KMS-11 (cell line): ENCODE measurements around the gene CFAP74.

ENCODE experiments used
- H2AFZ ChIP-seq: fragments of 200-600 bp; sonication (generic); 2 replicates; pipeline ENCODE4 v1.6.1; 2016; ENCODE audit warnings: antibody characterized with exemption, mixed run types, low read depth
- H3K27ac ChIP-seq: fragments of 200-600 bp; sonication (generic); 2 replicates; pipeline ENCODE4 v1.6.1; 2016; ENCODE audit warnings: mild to moderate bottlenecking, mixed run types
- H3K27me3 ChIP-seq: fragments of 200-600 bp; sonication (generic); 2 replicates; pipeline ENCODE4 v1.6.1; 2017; ENCODE audit warnings: mild to moderate bottlenecking, low read depth, mixed run types, moderate library complexity; ENCODE audit not compliant: insufficient read depth
- H3K36me3 ChIP-seq: fragments of 200-600 bp; sonication (generic); 2 replicates; pipeline ENCODE4 v1.6.1; 2017; ENCODE audit warnings: mild to moderate bottlenecking, mixed run types; ENCODE audit not compliant: insufficient read depth
- H3K4me1 ChIP-seq: fragments of 200-600 bp; sonication (generic); 2 replicates; pipeline ENCODE4 v1.6.1; 2016; ENCODE audit warnings: mild to moderate bottlenecking, low read depth, mixed run types; ENCODE audit not compliant: poor library complexity, severe bottlenecking
- H3K4me2 ChIP-seq: fragments of 200-600 bp; sonication (generic); 2 replicates; pipeline ENCODE4 v1.7.0; 2016; ENCODE audit warnings: mild to moderate bottlenecking, mixed run types
- H3K4me3 ChIP-seq: fragments of 200-600 bp; sonication (generic); IDR thresholded peaks from 2 replicates; pipeline ENCODE4 v1.6.1; 2017; ENCODE audit warnings: low read depth, low read length, mixed read lengths; ENCODE audit not compliant: insufficient read depth
- H3K79me2 ChIP-seq: fragments of 200-600 bp; sonication (generic); 2 replicates; pipeline ENCODE4 v1.6.1; 2016; ENCODE audit warnings: low read depth, mixed run types; ENCODE audit not compliant: insufficient read depth
- H3K9ac ChIP-seq: fragments of 200-600 bp; sonication (generic); 2 replicates; pipeline ENCODE4 v1.6.1; 2016; ENCODE audit warnings: mild to moderate bottlenecking, mixed run types
- H4K20me1 ChIP-seq: fragments of 200-600 bp; sonication (generic); 2 replicates; pipeline ENCODE4 v1.6.1; 2016; ENCODE audit warnings: mild to moderate bottlenecking, mixed run types; ENCODE audit not compliant: insufficient read depth
- CTCF ChIP-seq: fragments of 200-600 bp; sonication (generic); conservative IDR thresholded peaks from 2 replicates; pipeline ENCODE4 v1.6.1; 2017; ENCODE audit warnings: low read depth, mild to moderate bottlenecking, antibody characterized with exemption, low read length, moderate library complexity, mixed read lengths

Gene CFAP74

GRCh38 chr1:1973716-1974642, 29.6 kb downstream of the CFAP74 start:
- H3K4me3 ChIP-seq = no peak overlapping the region
- TF ChIP-seq CTCF = no peak
- no peak overlapping the region for H3K27ac ChIP-seq
- no peak overlapping the region for H2AFZ ChIP-seq
- no peaks in the 10 kb centered on the region for H3K4me1 ChIP-seq
- no peaks in the 10 kb centered on the region for H3K79me2 ChIP-seq
- no peak overlapping the region for H3K4me2 ChIP-seq
- peaks cover 66% of the 10 kb centered on the region for H3K27me3 ChIP-seq
- H3K36me3 ChIP-seq = no peaks in the 10 kb centered on the region
- no peak overlapping the region for H3K9ac ChIP-seq
- no peaks in the 10 kb centered on the region for H4K20me1 ChIP-seq

GRCh38 chr1:1972976-1973715, 30.4 kb downstream of the CFAP74 start:
- Histone ChIP-seq H4K20me1 (no peaks in the 10 kb centered on the region), H3K79me2 (no peaks in the 10 kb centered on the region), H3K36me3 (no peaks in the 10 kb centered on the region), H3K9ac (no peak overlapping the region), H3K27ac (no peak overlapping the region), H3K27me3 (peaks cover 60% of the 10 kb centered on the region), H3K4me3 (no peak overlapping the region), H2AFZ (no peak overlapping the region), H3K4me1 (no peaks in the 10 kb centered on the region), H3K4me2 (no peak overlapping the region)
- TF ChIP-seq CTCF = no peak

- H3K36me3 ChIP-seq = no peaks in the 10 kb centered on the region
- H3K4me3 ChIP-seq = no peak overlapping the region
- TF ChIP-seq CTCF = no peak
- H3K27me3 ChIP-seq = peaks cover 61% of the 10 kb centered on the region
- H3K27ac ChIP-seq = no peak overlapping the region
- no peaks in the 10 kb centered on the region for H3K4me1 ChIP-seq
- no peak overlapping the region for H2AFZ ChIP-seq
- no peak overlapping the region for H3K9ac ChIP-seq
- H4K20me1 ChIP-seq = no peaks in the 10 kb centered on the region
- no peaks in the 10 kb centered on the region for H3K79me2 ChIP-seq
- no peak overlapping the region for H3K4me2 ChIP-seq
These were observed 31.9 kb downstream of the CFAP74 start for GRCh38 chr1:1971688-1972087.

GRCh38 chr1:1971017-1971416, 32.6 kb downstream of the CFAP74 start:
- Histone ChIP-seq H3K4me2 (no peak overlapping the region), H3K27ac (no peak overlapping the region), H3K9ac (no peak overlapping the region), H3K4me1 (no peaks in the 10 kb centered on the region), H3K4me3 (no peak overlapping the region), H2AFZ (no peak overlapping the region), H3K79me2 (no peaks in the 10 kb centered on the region), H4K20me1 (no peaks in the 10 kb centered on the region), H3K27me3 (peaks cover 61% of the 10 kb centered on the region), H3K36me3 (no peaks in the 10 kb centered on the region)
- no peak for TF ChIP-seq CTCF
